Right lobe of liver (tissue), 6 donors: ENCODE measurements around the gene IL1RAPL1. TPM values are rescaled to one million over a fixed set of nuclear protein-coding genes. Genes with fewer than 3 reads are reported as not detected.

Experiments used
- ATAC-seq, 4 donors: fragments of 200-7000 bp; cut with Tn5 transposase; one replicate each; pipeline ENCODE4 v1.9.1; 2020; ENCODE audit warnings: mild to moderate bottlenecking in 4 of 4, moderate library complexity in 4 of 4
- DNase-seq, 3 donors: peaks; one replicate each; pipeline ENCODE4 v3.0.0-alpha.2; 2020
- H3K27ac ChIP-seq, 3 donors: fragments of 200-600 bp; one replicate each; pipeline ENCODE4 v1.8.0; 2022
- H3K27me3 ChIP-seq, 2 donors: fragments of 200-600 bp; one replicate each; pipeline ENCODE4 v1.8.0; 2022
- H3K36me3 ChIP-seq, 4 donors: fragments of 200-600 bp; sonication (generic) in 1 of 4; one replicate each; pipeline versions ENCODE4 v1.5.1 to v1.8.0; 2017 to 2022; ENCODE audit warnings: control low read depth in 1 of 4
- H3K4me1 ChIP-seq, 4 donors: fragments of 200-600 bp; sonication (generic) in 1 of 4; one replicate each; pipeline versions ENCODE4 v1.5.1 to v1.8.0; 2017 to 2022; ENCODE audit warnings: control low read depth in 1 of 4
- H3K4me3 ChIP-seq, 3 donors: fragments of 200-600 bp; one replicate each; pipeline ENCODE4 v1.8.0; 2022
- H3K9me3 ChIP-seq, 4 donors: fragments of 200-600 bp; sonication (generic) in 1 of 4; one replicate each; pipeline versions ENCODE4 v1.5.1 to v1.8.0; 2017 to 2022; ENCODE audit warnings: control low read depth in 1 of 4
- CTCF ChIP-seq, 4 donors: fragments of 200-600 bp in 3 of 4; fragments of 450-650 bp in 1 of 4; IDR thresholded peaks; one replicate each; pipeline versions ENCODE4 v1.5.1 to v1.8.0; 2016 to 2022; ENCODE audit warnings: antibody characterized with exemption in 4 of 4, mild to moderate bottlenecking in 2 of 4
- POLR2A ChIP-seq: fragments of 450-650 bp; IDR thresholded peaks from one replicate; pipeline ENCODE4 v1.6.1; 2017; ENCODE audit warnings: antibody characterized with exemption, mild to moderate bottlenecking
- WGBS: methylation state at CpG from one replicate; pipeline ENCODE4 v1.1.6; 2018; ENCODE audit warnings: low coverage, low lambda C conversion rate; ENCODE audit not compliant: insufficient coverage; ENCODE audit errors: missing lambda C conversion rate; 5-methylcytosine and 5-hydroxymethylcytosine counted together
- intact Hi-C, 2 donors: fragments of 100-400 bp; cut with DNase I; formaldehyde crosslinking; loops; one replicate each; pipeline versions ENCODE4 v1.11.2 to v1.14.1; 2022
- total RNA-seq, 6 experiments: library from RNA; depleted of rRNA in 2 of 6; stranded (reverse); fragments of >200 nt in 2 of 6; fragmentation: NEBNext Ultra II Directional in 3 of 6; extraction: Animal tissue kit (Norgen Biotek cat#: 25700) in 3 of 6; gene quantifications; one replicate each; pipeline versions ENCODE4 v1.1.0 to v1.2.4, GENCODE V29; 2016 to 2023
- donor health status: DM: no; HTN: yes; CAD: no.
- donor health status: DM: no; HTN: no; CAD: no.
- donor health status: DM: no; HTN: no; CAD: no.
- donor health status: DM: no; HTN: yes; CAD: no.
- donor health status: DM: no; HTN: yes; CAD: no.

The IL1RAPL1 gene
- total RNA-seq, 6 experiments from 2014 or later = not detected

- Histone ChIP-seq H3K27me3 (no peaks in the 10 kb centered on the region), H3K4me1 (no peaks in the 10 kb centered on the region), H3K36me3 (no peaks in the 10 kb centered on the region), H3K4me3 (no peak overlapping the region), H3K9me3 (no peaks in the 10 kb centered on the region), H3K27ac (no peak overlapping the region)
- ATAC-seq = no peak
- no peak for DNase-seq
- WGBS = 24% methylated on average over 4 of the region's 4 CpGs
- TF ChIP-seq POLR2A = no peak
- no peak for TF ChIP-seq CTCF (IDR thresholded peaks at IDR 0.05)
- intact Hi-C loops = no loop called here
These were observed 944.1 kb downstream of the IL1RAPL1 start for GRCh38 chrX:29531336-29531735.

- no peaks in the 10 kb centered on the region for H3K4me1 ChIP-seq
- TF ChIP-seq POLR2A = no peak
- TF ChIP-seq CTCF (IDR thresholded peaks at IDR 0.05) = no peak
- intact Hi-C loops = no loop called here
- no peak overlapping the region for H3K4me3 ChIP-seq
- DNase-seq = no peak
- H3K9me3 ChIP-seq = no peaks in the 10 kb centered on the region
- H3K36me3 ChIP-seq = no peaks in the 10 kb centered on the region
- H3K27ac ChIP-seq = no peak overlapping the region
- ATAC-seq = no peak
- 20% methylated on average over 1 of the region's 1 CpG for WGBS
- no peaks in the 10 kb centered on the region for H3K27me3 ChIP-seq
These were observed 948.2 kb downstream of the IL1RAPL1 start for GRCh38 chrX:29535212-29536162.

- H3K9me3 ChIP-seq = no peaks in the 10 kb centered on the region
- H3K4me3 ChIP-seq = no peak overlapping the region
- intact Hi-C loops = no loop called here
- H3K36me3 ChIP-seq = no peaks in the 10 kb centered on the region
- no peak for ATAC-seq
- no peaks in the 10 kb centered on the region for H3K27me3 ChIP-seq
- H3K27ac ChIP-seq = no peak overlapping the region
- peaks cover 0 to 6% (median 0%) of the 10 kb centered on the region in 4 donors for H3K4me1 ChIP-seq
- DNase-seq = no peak
- no peak for TF ChIP-seq CTCF (IDR thresholded peaks at IDR 0.05)
- TF ChIP-seq POLR2A = no peak
- 34% methylated on average over 3 of the region's 3 CpGs for WGBS
These were observed 953.8 kb downstream of the IL1RAPL1 start for GRCh38 chrX:29541038-29541437.

GRCh38 chrX:29542152-29542551 is 954.9 kb downstream of the IL1RAPL1 start:
- no peak for TF ChIP-seq POLR2A
- no peak for TF ChIP-seq CTCF (IDR thresholded peaks at IDR 0.05)
- WGBS = 23% methylated on average over 1 of the region's 1 CpG
- peak overlapping the region in 2 of 3 donors; percentile 19 to 44 for H3K27ac ChIP-seq

More at GRCh38 chrX:29542152-29542551, 954.9 kb downstream of the IL1RAPL1 start:
- DNase-seq (no peak), ATAC-seq (no peak)
- Histone ChIP-seq H3K9me3 (no peaks in the 10 kb centered on the region), H3K36me3 (no peaks in the 10 kb centered on the region), H3K27me3 (no peaks in the 10 kb centered on the region), H3K4me3 (no peak overlapping the region), H3K4me1 (peaks cover 0 to 6% (median 0%) of the 10 kb centered on the region in 4 donors)
- intact Hi-C loops = no loop called here
